K562 (cell line): ENCODE results near the gene LAMB2. TPM values are rescaled to one million over a fixed set of nuclear protein-coding genes. Genes with fewer than 3 reads are reported as not detected.

Source experiments
- ARID3B ChIP-seq: fragments of 250-450 bp; sonication (Bioruptor Pico); IDR thresholded peaks from 2 replicates; pipeline ENCODE4 v1.4.0; 2020; ENCODE audit warnings: borderline replicate concordance
- ATF4 ChIP-seq: fragments of 450-650 bp; formaldehyde crosslinking; IDR thresholded peaks from 2 replicates; pipeline ENCODE4 v1.4.0; 2022; ENCODE audit warnings: mild to moderate bottlenecking, moderate library complexity
- CBX8 ChIP-seq: fragments of 200-600 bp; sonication (generic); IDR thresholded peaks from 2 replicates; pipeline ENCODE4 v1.6.1; 2012; ENCODE audit warnings: borderline replicate concordance, mixed run types, low read depth, mild to moderate bottlenecking, moderate library complexity, mixed read lengths, low read length, control low read depth, inconsistent platforms; ENCODE audit not compliant: poor library complexity, severe bottlenecking; ENCODE audit errors: extremely low read depth
- ELF1 ChIP-seq: fragments of 200-800 bp; sonication (Bioruptor generic); IDR thresholded peaks from 2 replicates; pipeline ENCODE4 v1.6.1; 2016; ENCODE audit warnings: missing genetic modification characterization, missing compliant biosample characterization
- EP400 ChIP-seq: fragments of 450-650 bp; IDR thresholded peaks from 2 replicates; pipeline ENCODE4 v1.6.1; 2017; ENCODE audit warnings: antibody characterized with exemption, mild to moderate bottlenecking, moderate library complexity
- ERF ChIP-seq: fragments of 450-650 bp; formaldehyde crosslinking; IDR thresholded peaks from 2 replicates; pipeline ENCODE4 v1.4.0; 2020; ENCODE audit warnings: mild to moderate bottlenecking, mixed read lengths
- FOXK2 ChIP-seq, 2 experiments: fragments of 450-650 bp; IDR thresholded peaks in 1 of 2; conservative IDR thresholded peaks in 1 of 2; 2 replicates each; pipeline ENCODE4 v1.6.1; 2016; ENCODE audit warnings: low read depth in 2 of 2, mild to moderate bottlenecking in 1 of 2
- GTF2A2 ChIP-seq: IDR thresholded peaks from 2 replicates; pipeline ENCODE4 v1.6.1; 2016; ENCODE audit warnings: mild to moderate bottlenecking, missing genetic modification characterization, missing compliant biosample characterization
- HDAC1 ChIP-seq, 2 experiments: fragments of 450-650 bp; IDR thresholded peaks; 2 replicates each; pipeline ENCODE4 v1.6.1; 2016 to 2017; ENCODE audit warnings: inconsistent platforms in 1 of 2, mild to moderate bottlenecking in 1 of 2, moderate library complexity in 1 of 2
- HDAC2 ChIP-seq: fragments of 450-650 bp; IDR thresholded peaks from 2 replicates; pipeline ENCODE4 v1.6.1; 2016; ENCODE audit warnings: mild to moderate bottlenecking
- ID3 ChIP-seq, 2 experiments: fragments of 250-450 bp in 1 of 2; fragments of 450-650 bp in 1 of 2; sonication (Bioruptor Pico) in 1 of 2; IDR thresholded peaks; 2 replicates each; pipeline versions ENCODE4 v1.6.1 to v1.8.0; 2016 to 2021; ENCODE audit warnings: mild to moderate bottlenecking in 2 of 2, moderate library complexity in 2 of 2, missing compliant biosample characterization in 1 of 2, missing genetic modification characterization in 1 of 2
- MCM3 ChIP-seq: fragments of 450-650 bp; IDR thresholded peaks from 2 replicates; pipeline ENCODE4 v1.6.1; 2016
- NR2C1 ChIP-seq, 2 experiments: fragments of 450-650 bp; IDR thresholded peaks; 2 replicates each; pipeline ENCODE4 v1.6.1; 2017; ENCODE audit warnings: mild to moderate bottlenecking in 2 of 2, antibody characterized with exemption in 1 of 2, inconsistent platforms in 1 of 2, missing compliant biosample characterization in 1 of 2, missing genetic modification characterization in 1 of 2
- PHF20 ChIP-seq: fragments of 450-650 bp; IDR thresholded peaks from 2 replicates; pipeline ENCODE4 v1.6.1; 2018; ENCODE audit not compliant: partially characterized antibody
- POLR2B ChIP-seq: fragments of 450-650 bp; IDR thresholded peaks from 2 replicates; pipeline ENCODE4 v1.6.1; 2018; ENCODE audit warnings: low read depth; ENCODE audit not compliant: partially characterized antibody
- RFX1 ChIP-seq: fragments of 450-650 bp; IDR thresholded peaks from 2 replicates; pipeline ENCODE4 v1.6.1; 2016; ENCODE audit warnings: mild to moderate bottlenecking, moderate library complexity
- SIN3A ChIP-seq, 2 experiments: fragments of 150-350 bp in 1 of 2; IDR thresholded peaks; 2 replicates each; pipeline ENCODE4 v1.6.1; 2011 to 2016; ENCODE audit warnings: borderline replicate concordance in 2 of 2, low read depth in 2 of 2, low read length in 2 of 2, mild to moderate bottlenecking in 2 of 2, moderate library complexity in 2 of 2; ENCODE audit not compliant: control insufficient read depth in 1 of 2
- TAF1 ChIP-seq: IDR thresholded peaks from 2 replicates; pipeline ENCODE4 v1.6.1; 2011; ENCODE audit warnings: mild to moderate bottlenecking, low read length, moderate library complexity; ENCODE audit not compliant: insufficient read depth, control insufficient read depth, severe bottlenecking; ENCODE audit errors: extremely low read depth
- TCF7L2 ChIP-seq: fragments of 150-350 bp; IDR thresholded peaks from 2 replicates; pipeline ENCODE4 v1.6.1; 2016; ENCODE audit warnings: low read depth, mild to moderate bottlenecking, low read length, moderate library complexity
- WHSC1 ChIP-seq: IDR thresholded peaks from one replicate; pipeline ENCODE4 v1.6.1; 2012; ENCODE audit warnings: low read length, control low read depth, inconsistent platforms
- ZNF146 ChIP-seq: IDR thresholded peaks from one replicate; pipeline ENCODE4 v1.6.1; 2018; ENCODE audit warnings: missing compliant biosample characterization; ENCODE audit not compliant: unreplicated experiment
- ZNF589 ChIP-seq: fragments of 200-800 bp; sonication (Bioruptor generic); IDR thresholded peaks from 2 replicates; pipeline ENCODE4 v1.6.1; 2016; ENCODE audit warnings: low read depth, missing genetic modification characterization, missing compliant biosample characterization
- ZNF785 ChIP-seq: fragments of 250-450 bp; sonication (Bioruptor Pico); IDR thresholded peaks from 2 replicates; pipeline ENCODE4 v1.4.0; 2020; ENCODE audit warnings: mild to moderate bottlenecking
- polyA plus RNA-seq, 8 experiments: library from polyadenylated mRNA; depleted of rRNA in 4 of 8; stranded (reverse) in 5 of 8; unstranded in 3 of 8; fragments of >200 nt; fragmentation: Nextera tagmentation in 2 of 8; fragmentation: Illumina TruSeq in 1 of 8; extraction: Ambion mirVana in 2 of 8; extraction: Trizol in 1 of 8; gene quantifications; 2 replicates each; pipeline versions ENCODE4 v1.2.1 to v1.2.3, GENCODE V29; 2011 to 2014; ENCODE audit warnings: inconsistent platforms in 1 of 8, missing spikeins in 1 of 8
- total RNA-seq, 7 experiments: library from RNA; depleted of rRNA in 6 of 7; stranded (reverse); fragments of >200 nt in 6 of 7; fragmentation: Illumina TruSeq in 2 of 7; extraction: Trizol in 2 of 7; gene quantifications; 2 replicates each; pipeline versions ENCODE4 v1.2.1 to v1.2.3, GENCODE V29; 2011 to 2021; ENCODE audit warnings: low replicate concordance in 1 of 7

Gene LAMB2
- total and polyA plus RNA-seq, 9 of the 15 experiments (the other 6 are each of a cell fraction or from before 2014, with no cell fraction given), result 1.4 to 26.0 (median 16.2) TPM

GRCh38 chr3:49104427-49105291 lies 28.2 kb downstream of the LAMB2 start, which contains the start of gene QARS1 (continued):
- TF ChIP-seq CBX8, result no peak
- peak; percentile 91 for TF ChIP-seq RFX1
- TF ChIP-seq HDAC2, result no peak
- TF ChIP-seq ELF1 (tag), result peak; percentile 58; the same call in 1 of the 2 replicates
- TF ChIP-seq WHSC1, result no peak
- TF ChIP-seq ID3 (CRISPR knock-in tag; IDR thresholded peaks at IDR 0.05), result no peak
- no peak for TF ChIP-seq ID3 (tag; IDR thresholded peaks at IDR 0.05)
- no peak for TF ChIP-seq ZNF589
- TF ChIP-seq ZNF146 (CRISPR knock-in tag), result no peak
- peak; percentile 43 to 47; a peak in 1 of 4 replicates for TF ChIP-seq SIN3A (IDR thresholded peaks at IDR 0.05; ENCODE audit: borderline replicate concordance in 2 of 2, control insufficient read depth in 1 of 2, low read depth in 2 of 2, low read length in 2 of 2)
- TF ChIP-seq TCF7L2, result no peak
- no peak for TF ChIP-seq ATF4 (CRISPR knock-in tag)
- peak; percentile 83 for TF ChIP-seq TAF1
- TF ChIP-seq MCM3, result no peak
- TF ChIP-seq PHF20, result peak; percentile 80
- no peak for TF ChIP-seq GTF2A2 (tag)
- peak; percentile 92 for TF ChIP-seq EP400
- TF ChIP-seq HDAC1 (IDR thresholded peaks at IDR 0.05), result peak in 1 of 2 experiments; percentile 56; a peak in 2 of 4 replicates
- no peak for TF ChIP-seq ZNF785 (CRISPR knock-in tag)
- TF ChIP-seq FOXK2 (conservative IDR thresholded peaks at IDR 0.05 in 1 of 2, IDR thresholded peaks at IDR 0.05 in 1 of 2; ENCODE audit: low read depth in 2 of 2), result peak; percentile 24 to 40; a peak in 1 of 4 replicates
- TF ChIP-seq POLR2B, result peak; percentile 67
- no peak for TF ChIP-seq ARID3B (CRISPR knock-in tag)
- peak; percentile 94 for TF ChIP-seq NR2C1 (IDR thresholded peaks at IDR 0.05)
- peak; percentile 93 for TF ChIP-seq NR2C1 (tag; IDR thresholded peaks at IDR 0.05)
- no peak for TF ChIP-seq ERF (CRISPR knock-in tag)
